Upper lobe of left lung (tissue), 4 donors: ENCODE measurements around the gene TMEM37.

Source experiments
- EP300 ChIP-seq, 4 donors: sonication (generic); formaldehyde crosslinking; IDR thresholded peaks; one replicate each; pipeline ENCODE4 v1.5.1; 2017; ENCODE audit warnings: antibody characterized with exemption in 4 of 4, control low read depth in 2 of 4
- TF ChIP-seq, protein P1 (sequence below), 6 experiments: fragments of 450-650 bp in 4 of 6; fragments of 200-600 bp in 2 of 6; sonication (generic) in 2 of 6; IDR thresholded peaks; one replicate each; pipeline ENCODE4 v1.5.1; 2016 to 2019; ENCODE audit warnings: antibody characterized with exemption in 6 of 6

DNA sequence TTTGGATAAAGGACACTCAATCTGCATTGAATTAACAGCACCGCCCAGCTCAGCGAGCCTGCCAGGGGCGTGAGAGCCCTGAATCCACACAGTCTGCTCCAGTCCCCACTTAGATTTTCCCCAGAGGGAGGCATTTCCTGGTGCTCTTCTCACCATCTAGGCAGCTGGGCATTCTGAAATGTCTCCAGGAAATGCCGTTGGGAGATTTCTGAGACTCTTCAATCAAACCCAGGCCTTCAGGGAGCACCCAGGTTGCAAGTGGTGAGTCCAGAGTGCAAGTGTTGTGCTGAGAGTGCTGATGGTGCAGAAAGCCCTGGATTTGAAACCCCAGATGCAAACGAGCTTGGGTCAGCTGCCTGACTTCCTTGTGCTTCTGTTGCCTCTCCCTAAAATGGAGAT lies 23.4 kb upstream of the TMEM37 start:
- TF ChIP-seq, protein P1, sequence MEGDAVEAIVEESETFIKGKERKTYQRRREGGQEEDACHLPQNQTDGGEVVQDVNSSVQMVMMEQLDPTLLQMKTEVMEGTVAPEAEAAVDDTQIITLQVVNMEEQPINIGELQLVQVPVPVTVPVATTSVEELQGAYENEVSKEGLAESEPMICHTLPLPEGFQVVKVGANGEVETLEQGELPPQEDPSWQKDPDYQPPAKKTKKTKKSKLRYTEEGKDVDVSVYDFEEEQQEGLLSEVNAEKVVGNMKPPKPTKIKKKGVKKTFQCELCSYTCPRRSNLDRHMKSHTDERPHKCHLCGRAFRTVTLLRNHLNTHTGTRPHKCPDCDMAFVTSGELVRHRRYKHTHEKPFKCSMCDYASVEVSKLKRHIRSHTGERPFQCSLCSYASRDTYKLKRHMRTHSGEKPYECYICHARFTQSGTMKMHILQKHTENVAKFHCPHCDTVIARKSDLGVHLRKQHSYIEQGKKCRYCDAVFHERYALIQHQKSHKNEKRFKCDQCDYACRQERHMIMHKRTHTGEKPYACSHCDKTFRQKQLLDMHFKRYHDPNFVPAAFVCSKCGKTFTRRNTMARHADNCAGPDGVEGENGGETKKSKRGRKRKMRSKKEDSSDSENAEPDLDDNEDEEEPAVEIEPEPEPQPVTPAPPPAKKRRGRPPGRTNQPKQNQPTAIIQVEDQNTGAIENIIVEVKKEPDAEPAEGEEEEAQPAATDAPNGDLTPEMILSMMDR (IDR thresholded peaks at IDR 0.05) = no peak
- TF ChIP-seq EP300 (IDR thresholded peaks at IDR 0.05) = no peak
